HL-60/S4 treated with phorbol 12-myristate 13-acetate at 8.2 ng/mL for 4 days and 3 days (cell line): ENCODE measurements around the gene TRHDE.

Source experiments
- in situ Hi-C: fragments of 300-500 bp; cut with MboI; formaldehyde crosslinking; loops from 2 replicates; pipeline ENCODE4 v1.15.0; 2022; ENCODE audit warnings: low sequenced_read_pairs

The TRHDE gene

DNA sequence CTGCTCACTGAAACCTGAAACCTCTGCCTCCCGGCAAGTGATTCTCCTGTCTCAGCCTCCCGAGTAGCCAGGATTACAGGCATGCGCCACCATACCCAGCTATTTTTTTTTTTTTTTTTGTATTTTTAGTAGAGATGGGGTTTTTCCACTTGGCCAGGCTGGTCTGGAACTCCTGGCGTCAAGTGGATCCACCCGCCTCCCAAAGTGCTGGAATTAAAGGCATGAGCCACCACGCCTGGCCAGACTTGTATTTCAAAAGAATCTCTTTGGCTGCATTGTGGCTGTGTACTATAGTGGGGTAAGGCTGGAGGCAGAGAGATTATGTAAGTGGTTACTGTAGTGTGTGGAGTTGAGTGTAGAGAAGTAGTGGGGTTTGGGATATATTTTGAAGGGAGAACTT lies 35.1 kb downstream of the TRHDE start:
- in situ Hi-C loops: no loop called here

DNA sequence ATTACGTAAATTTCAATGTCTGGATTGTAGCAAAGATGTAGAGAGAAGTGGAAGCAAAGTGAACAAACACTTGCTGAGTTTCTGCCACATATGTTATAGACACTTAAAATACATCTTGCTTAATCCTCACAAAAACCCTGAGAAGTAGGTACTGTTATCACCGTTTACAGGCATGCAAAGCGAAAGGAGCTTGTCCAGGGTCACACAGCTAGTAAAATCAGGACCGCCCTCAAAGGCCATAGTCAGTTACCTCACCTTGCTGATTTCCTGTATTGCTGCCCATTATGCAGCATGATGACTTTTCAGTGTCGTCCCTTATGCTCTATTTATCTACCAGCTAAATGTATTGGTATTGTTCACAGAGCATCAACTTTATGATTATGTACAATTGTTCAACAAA lies 39.8 kb downstream of the TRHDE start:
- in situ Hi-C loops: no loop called here

DNA sequence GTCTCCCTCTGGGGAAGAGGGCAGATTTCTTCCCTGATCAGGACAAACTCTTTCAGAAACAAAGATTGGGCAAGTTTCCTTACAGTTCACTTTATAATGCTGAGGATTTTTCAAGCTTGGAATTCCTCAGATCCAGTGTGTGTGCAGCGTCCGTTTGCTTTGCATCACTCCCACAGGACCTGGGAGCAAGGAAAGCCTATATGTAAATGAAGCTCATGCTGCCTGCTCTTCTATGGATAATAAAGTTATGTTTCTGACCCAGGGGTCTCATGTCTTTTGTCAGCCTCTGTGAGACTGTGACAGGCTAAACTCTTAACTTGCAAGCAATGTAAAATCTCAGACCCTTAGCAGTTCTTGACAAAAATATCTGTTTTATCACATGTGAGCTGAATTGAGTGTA lies 41.6 kb downstream of the TRHDE start:
- in situ Hi-C loops: no loop called here

DNA sequence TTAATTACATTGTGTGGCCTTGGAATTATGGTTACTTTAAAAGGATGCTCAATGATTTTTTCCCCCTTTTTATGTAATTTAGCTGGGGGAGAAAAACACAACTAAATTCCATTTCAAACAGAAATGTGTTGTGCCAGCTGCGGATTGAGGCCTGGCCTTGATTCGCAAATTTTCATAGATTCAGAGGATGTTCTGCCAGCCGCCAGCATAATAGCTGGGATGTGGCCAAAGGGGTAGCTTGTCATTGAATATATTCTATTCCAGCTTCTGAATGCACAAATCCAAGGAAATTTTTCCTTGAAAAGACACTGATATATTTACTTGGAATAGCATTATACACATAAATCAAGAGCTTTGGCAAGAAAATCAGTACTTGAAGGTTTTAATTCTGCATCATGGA lies 43.7 kb downstream of the TRHDE start:
- in situ Hi-C loops: no loop called here

DNA sequence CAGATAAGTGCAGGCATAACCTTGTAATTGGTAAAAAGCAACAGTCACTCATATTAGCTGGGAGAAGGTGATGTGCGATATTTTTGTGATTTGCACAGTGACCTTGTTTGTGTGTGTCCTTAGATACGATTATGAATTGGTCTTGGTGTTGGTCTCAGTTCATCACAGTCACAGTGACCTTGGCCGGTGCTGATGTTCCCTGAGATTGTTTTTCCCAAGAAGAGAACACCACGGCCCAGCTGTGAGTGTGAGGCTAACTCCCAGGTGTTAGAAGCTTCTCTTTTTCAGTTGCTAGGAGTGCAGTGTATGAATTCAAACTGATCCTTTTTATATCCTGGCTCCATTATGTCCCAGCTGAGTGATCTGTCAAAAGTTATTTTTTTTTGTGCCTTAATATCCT lies 46.2 kb downstream of the TRHDE start:
- in situ Hi-C loops: no loop called here

DNA sequence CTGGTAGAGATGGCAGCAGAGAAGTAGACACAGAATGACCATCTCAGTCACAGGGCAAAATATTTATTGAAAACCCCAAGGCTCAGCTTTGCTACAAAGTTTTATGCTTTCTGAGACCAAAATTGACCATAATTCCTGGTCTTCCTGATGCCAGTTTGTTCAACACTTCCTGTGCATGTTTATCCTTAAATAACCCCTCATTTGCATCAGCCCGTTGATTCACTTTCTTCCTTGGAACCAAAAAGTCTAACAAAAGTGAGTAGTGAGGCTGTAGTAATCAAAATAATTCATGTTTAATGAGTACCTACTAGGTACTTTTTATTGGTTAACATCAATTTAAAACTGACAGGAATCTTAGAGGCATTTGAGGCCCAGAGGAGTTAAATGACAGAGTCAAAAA lies 51.7 kb downstream of the TRHDE start:
- in situ Hi-C loops: no loop called here

DNA sequence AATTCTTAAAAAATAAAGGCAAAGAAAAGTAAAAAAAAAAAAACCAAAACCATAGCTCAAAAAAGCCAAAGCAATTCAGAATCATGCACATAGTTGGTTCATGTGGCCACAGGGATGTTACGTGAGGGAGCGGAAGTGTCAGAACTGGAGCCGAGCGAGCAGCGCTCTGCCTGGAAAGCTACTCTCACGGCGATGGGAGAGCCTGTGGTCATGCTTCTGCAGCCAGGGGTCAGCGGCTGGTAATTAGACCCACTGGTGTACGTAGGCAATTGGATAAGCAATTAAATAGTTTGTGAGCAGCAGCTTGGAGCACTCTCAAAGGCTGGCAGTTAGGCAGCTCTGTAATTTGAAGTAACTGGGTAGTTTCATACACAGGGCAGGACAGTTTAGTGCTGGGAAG lies 58.1 kb downstream of the TRHDE start:
- in situ Hi-C loops: no loop called here

DNA sequence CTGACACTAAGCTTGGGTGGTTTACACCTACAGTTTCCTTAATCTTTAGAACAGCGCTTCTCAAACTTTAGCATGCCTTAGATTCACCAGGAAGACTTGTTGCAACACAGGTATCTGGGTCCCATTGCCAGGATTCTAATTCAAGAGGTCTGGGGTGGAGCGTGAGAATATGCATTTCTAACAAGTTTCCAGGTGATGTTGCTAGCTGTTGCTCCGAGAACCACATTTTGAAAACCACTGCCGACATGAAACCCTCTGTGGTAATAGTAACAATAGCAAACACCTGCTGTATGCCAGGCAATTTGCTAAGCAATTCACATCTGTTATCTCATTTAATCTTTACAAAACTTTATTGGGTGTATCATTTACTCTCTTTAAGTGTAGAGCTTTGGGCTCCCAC lies 58.6 kb downstream of the TRHDE start:
- in situ Hi-C loops: no loop called here

DNA sequence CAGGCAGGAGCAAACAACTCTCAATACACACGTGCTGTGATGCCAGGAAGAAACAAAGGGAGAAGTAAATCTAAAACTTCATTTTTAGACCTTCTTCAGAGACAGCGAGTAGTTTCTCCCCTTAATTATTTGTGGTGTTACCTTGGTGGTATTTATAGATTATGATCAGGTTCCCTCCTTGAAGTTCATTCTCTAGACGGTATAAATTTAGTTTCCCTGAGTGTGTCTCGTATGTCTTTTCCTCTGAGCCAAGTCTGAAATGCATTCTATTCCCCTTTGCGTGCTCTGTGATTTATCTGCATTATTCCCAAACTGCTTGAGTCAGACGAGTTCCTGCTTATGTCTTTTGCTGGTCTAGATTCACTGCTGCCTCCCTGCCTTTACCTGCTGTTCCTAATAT lies 65.2 kb downstream of the TRHDE start:
- in situ Hi-C loops: no loop called here

DNA sequence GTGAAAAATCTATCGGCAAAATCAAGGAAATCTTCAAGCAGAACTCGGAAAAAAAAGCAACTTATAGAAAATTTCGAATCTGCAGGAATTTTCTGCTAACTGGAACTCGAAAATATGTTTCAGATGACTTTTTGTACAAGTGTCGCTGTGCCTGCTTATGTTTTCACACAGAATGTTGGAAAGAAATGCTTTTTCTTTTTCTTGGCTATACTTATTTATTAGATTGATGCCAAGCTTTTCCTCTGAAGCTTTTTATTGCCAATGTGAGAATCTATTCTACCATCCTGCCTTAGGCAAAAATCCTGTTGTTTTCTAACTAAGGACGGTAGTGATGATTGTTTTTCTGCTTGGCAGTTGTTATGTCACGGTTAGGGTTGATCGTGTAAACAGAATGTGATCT lies 65.8 kb downstream of the TRHDE start:
- in situ Hi-C loops: no loop called here

DNA sequence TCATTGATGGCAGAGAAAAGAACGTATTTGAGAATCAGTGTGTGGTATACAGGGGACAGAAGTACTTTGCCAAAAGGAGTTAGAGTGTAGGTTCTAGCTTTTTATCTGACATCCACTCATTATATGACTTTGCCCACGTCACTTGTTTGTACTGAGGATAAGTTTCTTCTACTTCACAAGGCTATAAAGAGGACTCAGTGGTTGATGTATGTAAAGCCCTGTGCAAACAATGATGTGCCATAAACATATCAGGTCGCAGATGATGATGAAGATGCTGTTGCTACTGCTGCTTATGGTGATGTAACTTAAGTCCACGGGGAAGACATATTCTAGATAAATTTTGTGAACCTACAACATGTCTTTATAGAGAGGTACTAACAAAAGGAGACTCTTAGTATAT lies 66.3 kb downstream of the TRHDE start:
- in situ Hi-C loops: no loop called here

DNA sequence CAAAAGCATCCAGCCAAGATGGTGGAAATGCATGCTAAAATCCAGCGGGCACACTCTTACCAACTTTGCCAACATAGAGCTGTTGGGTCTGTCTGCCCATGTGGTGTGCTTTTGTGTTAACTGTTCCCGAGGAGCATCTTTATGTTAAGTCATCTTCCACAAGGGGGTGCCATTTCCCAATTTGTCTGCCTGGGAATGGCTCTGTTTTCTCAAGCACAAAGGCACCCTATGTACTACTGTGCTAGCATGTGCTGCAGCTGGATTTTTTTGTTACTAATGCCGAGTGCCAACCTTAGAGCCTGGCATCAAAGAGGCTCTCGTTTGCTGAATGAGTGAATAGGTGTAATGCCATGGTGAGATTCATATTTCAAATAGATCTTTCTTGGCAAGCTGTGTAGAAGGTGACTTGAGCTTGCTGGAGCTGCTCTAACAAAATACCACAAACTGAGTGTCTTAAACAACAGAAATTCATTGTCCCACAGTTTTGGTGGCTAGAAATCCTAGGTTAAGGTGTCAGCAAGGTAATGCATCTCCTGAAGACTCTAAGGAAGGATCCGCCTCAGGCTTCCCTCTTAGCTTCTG lies 74.3 kb downstream of the TRHDE start:
- in situ Hi-C loops: no loop called here

DNA sequence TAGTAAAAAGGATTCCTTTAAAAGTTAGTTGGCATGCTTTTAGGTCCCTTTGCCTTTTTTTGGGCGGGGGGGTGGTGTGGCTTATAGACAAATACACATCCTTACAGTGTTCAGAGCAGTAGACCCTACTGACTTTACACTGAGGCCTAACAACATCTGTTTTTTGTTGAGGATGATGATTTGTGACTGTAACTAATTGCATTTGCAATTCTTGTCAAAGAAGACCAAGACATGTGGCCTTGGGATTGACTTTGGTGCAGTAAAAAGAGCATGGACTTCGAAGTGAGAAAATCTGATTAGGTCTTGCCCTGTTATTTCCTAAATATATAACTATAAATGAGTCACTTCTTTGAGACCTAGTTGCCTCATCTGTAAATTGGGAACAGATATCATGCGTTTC lies 77.3 kb downstream of the TRHDE start:
- in situ Hi-C loops: no loop called here

DNA sequence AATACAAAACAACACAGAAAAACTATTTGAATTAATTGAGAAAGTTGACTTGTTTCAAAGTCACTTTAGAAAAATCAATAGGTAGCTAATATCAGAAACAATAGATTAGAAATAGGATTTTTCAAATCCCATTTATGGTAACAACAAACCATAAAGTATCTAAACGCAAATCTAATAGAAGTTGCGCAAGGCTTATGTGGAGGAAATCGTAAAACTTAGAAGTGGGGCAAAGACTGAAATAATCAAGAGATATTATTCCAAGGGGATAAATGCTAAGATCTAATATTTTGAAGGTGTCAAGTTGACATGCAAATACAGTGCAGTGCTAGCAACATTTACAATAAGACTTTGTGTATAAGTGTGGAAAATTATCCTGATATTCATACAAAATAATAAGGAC lies 87.2 kb downstream of the TRHDE start:
- in situ Hi-C loops: no loop called here

DNA sequence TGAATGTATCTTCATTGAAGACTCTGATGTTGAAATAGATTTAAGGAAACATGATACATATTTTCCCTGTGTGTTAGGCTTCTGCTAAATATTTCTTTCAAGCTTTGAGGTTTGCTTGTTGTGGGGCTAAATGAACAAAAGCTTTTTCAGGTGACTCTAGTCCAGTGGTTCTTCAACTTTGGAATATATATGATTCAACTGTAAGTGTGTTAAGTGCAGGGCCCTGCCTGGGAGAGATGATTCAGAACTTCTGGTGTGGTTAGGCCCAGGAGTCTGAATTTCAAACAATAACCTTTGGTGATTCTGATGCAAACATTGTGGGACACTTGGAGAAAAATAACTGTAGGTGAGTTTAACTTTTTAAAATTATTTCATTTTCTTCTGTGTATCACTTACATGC lies 93.0 kb downstream of the TRHDE start:
- in situ Hi-C loops: no loop called here

DNA sequence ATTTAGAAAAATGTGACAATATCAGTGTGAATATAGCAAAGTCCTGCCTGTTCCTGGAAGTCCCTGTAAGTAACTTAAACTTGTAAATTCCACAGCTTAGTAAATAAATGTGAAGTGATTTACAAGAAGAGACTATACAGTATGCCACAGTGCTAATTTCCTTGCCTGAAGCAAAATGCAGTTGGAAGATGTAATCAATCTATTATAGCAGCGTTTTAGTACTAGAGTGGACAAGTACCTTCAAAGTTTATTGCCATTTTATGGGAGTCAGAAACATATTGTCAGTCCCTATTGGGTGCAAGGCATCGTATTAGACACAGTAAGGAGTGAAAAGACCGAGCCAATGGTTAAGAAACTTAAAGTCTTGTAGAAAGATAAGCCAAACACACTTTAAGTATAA lies 94.1 kb downstream of the TRHDE start:
- in situ Hi-C loops: no loop called here

DNA sequence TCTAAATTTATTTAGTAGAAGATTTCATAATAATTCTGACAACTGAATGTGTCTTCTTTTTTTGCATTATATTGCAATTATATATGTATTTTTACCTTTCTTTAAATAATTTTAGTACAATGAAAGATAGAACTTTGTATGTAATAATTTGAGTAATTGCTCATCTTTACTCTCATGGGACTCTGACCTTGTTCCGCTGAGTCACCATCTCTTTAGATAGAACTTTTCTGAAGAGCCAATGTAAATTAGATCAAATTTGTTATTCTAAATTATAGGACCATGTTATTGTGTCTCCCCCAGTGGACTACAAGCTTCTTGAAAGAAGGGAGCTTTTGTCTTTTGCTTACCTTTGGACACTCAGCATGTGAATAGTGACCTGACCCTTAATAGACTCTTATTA lies 96.1 kb downstream of the TRHDE start:
- in situ Hi-C loops: no loop called here

DNA sequence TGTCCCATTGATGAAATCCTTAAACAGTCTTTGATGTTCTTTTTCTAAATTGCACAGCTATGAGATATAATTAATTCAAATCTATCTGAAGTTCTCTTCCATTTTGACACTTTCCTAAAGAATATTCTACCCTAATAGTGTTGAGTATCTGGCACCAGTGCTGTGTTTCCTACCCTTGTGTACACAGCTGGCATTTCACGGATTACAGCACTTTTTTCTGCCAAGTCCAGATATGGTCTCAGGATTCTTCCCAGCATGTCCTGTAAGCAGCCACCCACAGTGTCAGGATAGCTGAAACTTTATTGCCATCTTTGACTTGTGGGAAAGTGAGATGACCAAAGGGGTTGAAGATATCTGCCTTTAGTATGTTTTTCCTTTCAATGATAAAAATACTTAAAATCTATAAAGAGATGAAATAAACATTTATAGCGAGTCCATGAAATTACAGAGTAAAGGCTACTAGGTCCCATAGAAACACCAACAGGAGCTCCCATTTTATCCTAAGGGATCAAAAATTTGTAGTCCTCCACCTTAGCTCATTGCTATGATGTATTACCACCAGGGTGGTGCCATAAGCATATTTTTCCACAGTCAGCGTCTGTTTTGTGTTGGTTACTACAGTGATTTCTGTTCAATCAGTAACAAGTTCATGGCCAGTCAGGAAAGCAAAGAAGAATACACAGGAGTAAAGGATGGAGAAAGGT lies 96.7 kb downstream of the TRHDE start:
- in situ Hi-C loops: no loop called here

DNA sequence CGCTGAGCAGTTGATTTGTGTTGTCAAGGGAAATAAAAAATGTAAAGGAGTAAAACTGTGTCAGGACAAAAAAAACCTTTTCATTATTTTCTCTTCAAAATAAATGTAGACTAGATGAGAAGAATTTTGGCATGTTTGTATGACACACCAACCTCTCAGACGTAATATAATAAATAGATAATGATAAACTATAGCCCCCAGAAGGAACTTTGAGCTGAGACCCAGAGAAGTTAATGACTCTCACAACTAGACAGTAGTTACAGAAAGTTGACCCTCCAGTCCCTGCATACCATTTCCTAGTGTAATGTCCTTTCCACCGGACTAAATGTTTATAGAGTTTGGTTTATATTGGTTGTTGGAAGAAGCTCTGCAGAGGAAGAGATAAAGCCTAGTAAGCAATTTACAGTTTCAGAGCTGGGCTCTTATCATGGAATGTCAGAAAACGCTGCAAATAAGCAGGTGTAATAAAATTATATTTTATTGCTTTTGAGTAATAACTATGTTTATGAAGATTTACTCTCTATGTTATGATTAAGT lies 97.3 kb downstream of the TRHDE start:
- in situ Hi-C loops: no loop called here

DNA sequence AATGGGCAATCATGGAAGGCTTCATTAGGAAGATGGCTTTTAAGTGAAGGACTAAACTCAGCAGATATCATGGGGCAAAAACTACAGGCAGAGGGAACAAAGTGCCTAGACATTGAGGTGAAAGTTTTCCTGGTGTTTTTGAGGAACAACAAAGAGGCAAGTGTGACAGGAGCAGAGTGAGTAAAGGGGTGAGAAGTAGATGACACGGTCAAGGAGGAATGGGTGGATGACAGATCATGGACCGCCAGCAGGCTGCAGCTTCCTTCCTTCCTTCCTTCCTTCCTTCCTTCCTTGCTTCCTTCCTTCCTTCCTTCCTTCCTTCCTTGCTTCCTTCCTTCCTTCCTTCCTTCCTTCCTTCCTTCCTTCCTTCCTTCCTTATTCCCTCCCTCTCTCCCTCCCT lies 108.3 kb downstream of the TRHDE start:
- in situ Hi-C loops: no loop called here

DNA sequence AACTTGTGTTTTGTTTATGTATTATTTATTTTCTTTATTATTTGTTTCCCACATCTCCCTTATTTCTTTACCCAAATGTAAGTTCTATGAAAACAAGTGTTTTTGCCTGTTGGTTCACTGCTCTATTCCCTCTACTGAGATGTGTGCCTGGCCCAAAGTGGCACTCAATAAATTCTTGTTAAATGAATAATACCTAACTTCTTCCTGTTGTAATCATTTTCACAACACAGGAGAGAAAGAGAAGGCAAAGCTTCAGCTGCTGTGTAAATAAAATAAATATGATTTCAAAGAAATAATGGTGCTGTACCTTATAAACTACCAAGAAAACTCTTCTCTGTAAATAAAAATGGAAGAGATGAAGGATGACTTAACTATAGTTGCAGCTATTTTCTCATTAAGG lies 116.2 kb downstream of the TRHDE start:
- in situ Hi-C loops: no loop called here

DNA sequence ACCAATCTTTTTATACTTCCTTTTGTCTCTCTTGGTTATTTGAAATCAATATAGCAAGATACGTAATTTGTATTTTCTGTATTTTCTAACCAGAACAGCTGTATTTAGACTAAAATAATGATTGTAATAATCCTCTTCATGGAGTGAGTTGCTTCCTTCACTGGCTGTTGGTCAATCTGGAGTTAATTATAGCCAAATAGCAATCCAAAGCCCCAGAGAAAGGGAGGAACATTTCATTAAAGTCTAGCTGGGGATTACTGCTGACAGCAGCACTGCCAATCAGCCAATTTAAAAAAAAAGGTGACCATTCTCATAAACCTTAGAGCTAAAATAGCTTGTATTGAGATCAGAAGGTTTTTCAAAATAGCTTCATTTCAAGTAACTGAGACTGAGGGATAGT lies 118.0 kb downstream of the TRHDE start:
- in situ Hi-C loops: no loop called here

DNA sequence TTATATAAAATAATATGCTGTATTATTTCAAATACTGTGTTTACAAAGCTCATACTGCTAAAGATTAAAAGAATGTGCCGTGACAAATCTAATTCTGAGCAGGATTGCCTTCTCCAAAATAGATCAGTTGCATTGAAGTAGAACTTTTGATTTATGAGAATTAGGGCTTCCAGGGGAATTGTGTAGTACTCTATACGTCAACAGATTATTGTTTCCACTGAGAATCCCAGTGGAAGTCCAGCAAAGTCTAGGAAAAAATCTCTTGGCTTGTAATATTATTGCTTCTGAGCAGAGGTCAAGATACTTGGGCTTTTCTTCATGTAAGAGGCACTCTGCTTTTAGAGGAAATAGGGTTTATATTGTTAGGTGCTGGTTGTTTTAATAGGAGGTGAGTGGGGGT lies 133.9 kb downstream of the TRHDE start:
- in situ Hi-C loops: no loop called here
